ENCODE data around the gene ENPP7. TPM values are rescaled to one million over a fixed set of nuclear protein-coding genes. Genes with fewer than 3 reads are reported as not detected.
"Not testable (repeated sequence)": the region's sequence is repeated elsewhere in the genome, so short reads cannot be mapped to it uniquely, and the experiment has no call there.

ENPP7 gene
- total RNA-seq, 3 donors from 2014 or later, result not detected

DNA sequence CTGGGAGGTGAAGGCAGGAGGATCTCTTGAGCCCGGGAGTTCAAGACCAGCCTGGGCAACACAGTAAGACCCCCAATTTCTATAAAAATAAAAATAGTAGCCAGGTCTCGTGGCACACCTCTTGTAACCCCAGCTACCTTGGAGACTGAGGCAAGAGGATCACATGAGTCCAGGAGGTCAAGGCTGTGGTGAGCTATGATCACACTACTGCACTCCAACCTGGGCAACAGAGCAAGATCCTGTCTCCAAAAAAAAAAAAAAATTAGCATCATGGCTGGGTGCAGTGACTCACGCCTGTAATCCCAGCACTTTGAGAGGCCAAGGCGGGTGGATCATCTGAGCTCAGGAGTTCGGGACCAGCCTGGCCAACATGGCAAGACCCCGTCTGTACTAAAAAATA is 40.5 kb downstream of the ENPP7 start:
- no peak overlapping the region for H3K27ac ChIP-seq
- intact Hi-C loops (cut with DNase I; ENCODE audit: low total_unique reads), result no loop called here
- TF ChIP-seq POLR2AphosphoS5 (IDR thresholded peaks at IDR 0.05), result no peak
- TF ChIP-seq, protein P1, sequence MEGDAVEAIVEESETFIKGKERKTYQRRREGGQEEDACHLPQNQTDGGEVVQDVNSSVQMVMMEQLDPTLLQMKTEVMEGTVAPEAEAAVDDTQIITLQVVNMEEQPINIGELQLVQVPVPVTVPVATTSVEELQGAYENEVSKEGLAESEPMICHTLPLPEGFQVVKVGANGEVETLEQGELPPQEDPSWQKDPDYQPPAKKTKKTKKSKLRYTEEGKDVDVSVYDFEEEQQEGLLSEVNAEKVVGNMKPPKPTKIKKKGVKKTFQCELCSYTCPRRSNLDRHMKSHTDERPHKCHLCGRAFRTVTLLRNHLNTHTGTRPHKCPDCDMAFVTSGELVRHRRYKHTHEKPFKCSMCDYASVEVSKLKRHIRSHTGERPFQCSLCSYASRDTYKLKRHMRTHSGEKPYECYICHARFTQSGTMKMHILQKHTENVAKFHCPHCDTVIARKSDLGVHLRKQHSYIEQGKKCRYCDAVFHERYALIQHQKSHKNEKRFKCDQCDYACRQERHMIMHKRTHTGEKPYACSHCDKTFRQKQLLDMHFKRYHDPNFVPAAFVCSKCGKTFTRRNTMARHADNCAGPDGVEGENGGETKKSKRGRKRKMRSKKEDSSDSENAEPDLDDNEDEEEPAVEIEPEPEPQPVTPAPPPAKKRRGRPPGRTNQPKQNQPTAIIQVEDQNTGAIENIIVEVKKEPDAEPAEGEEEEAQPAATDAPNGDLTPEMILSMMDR (IDR thresholded peaks at IDR 0.05), result no peak
- no peak for TF ChIP-seq POLR2A (IDR thresholded peaks at IDR 0.05)
- peaks cover 0 to 50% of the 10 kb centered on the region in 2 donors for H3K27me3 ChIP-seq
- H3K36me3 ChIP-seq, result no peaks in the 10 kb centered on the region
- no peaks in the 10 kb centered on the region for H3K9me3 ChIP-seq
- no peak overlapping the region for H3K4me3 ChIP-seq
- H3K4me1 ChIP-seq, result no peaks in the 10 kb centered on the region
- DNase-seq (ENCODE audit: low spot score in 2 of 2), result no peak

DNA sequence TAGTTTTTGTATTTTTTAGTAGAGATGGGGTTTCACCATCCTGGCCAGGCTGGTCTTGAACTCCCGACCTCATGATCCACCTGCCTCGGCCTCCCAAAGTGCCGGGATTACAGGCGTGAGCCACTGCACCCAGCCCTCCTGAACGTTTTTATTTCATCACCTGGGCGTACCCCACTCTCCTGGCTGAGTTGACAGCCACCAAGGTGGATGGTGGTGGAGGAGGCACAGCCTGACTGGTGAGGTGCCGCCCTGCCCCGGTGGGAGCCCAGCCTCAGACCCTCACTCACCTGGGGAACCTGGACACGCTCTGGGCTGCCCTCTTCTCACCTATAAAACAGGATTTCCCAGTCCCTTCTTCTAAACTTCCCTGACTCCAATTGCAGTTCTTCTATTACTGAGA is 42.0 kb downstream of the ENPP7 start:
- DNase-seq (ENCODE audit: low spot score in 2 of 2); H3K4me3 ChIP-seq; intact Hi-C loops (cut with DNase I; ENCODE audit: low total_unique reads); H3K27ac ChIP-seq; H3K4me1 ChIP-seq; H3K36me3 ChIP-seq; H3K9me3 ChIP-seq: not testable (repeated sequence)
- peaks cover 0 to 61% of the 10 kb centered on the region in 2 donors for H3K27me3 ChIP-seq

DNA sequence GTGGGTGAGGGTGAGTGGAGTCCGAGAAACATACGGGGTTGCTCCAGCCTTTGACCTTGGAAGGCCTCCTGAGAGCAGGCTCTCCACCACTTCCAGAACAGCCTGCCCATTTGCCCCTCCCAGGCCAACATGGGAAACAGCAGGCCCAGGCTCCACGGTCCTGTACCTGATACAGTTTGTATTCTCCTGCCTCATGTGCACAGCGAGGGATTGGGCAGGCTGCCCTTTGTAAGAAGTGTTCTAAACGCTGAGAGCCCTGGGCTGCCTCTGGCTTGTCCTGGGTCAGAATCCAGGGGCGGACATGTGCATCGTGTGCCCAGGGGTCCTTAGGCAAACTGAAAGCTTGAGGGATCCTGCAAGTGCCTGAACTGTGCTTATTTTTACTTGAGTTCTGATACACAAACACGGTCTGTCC is 43.8 kb downstream of the ENPP7 start:
- no peak for DNase-seq (ENCODE audit: low spot score in 2 of 2)
- peaks cover 4 to 61% of the 10 kb centered on the region in 2 donors for H3K27me3 ChIP-seq
- no peak overlapping the region for H3K4me3 ChIP-seq
- peaks cover 0 to 6% of the 10 kb centered on the region in 2 donors for H3K4me1 ChIP-seq
- TF ChIP-seq, protein P1 (IDR thresholded peaks at IDR 0.05), result no peak
- TF ChIP-seq POLR2AphosphoS5 (IDR thresholded peaks at IDR 0.05) (no peak), POLR2A (IDR thresholded peaks at IDR 0.05) (no peak)
- H3K36me3 ChIP-seq, result no peaks in the 10 kb centered on the region
- intact Hi-C loops (cut with DNase I; ENCODE audit: low total_unique reads), result no loop called here
- H3K27ac ChIP-seq, result no peak overlapping the region
- no peaks in the 10 kb centered on the region for H3K9me3 ChIP-seq

DNA sequence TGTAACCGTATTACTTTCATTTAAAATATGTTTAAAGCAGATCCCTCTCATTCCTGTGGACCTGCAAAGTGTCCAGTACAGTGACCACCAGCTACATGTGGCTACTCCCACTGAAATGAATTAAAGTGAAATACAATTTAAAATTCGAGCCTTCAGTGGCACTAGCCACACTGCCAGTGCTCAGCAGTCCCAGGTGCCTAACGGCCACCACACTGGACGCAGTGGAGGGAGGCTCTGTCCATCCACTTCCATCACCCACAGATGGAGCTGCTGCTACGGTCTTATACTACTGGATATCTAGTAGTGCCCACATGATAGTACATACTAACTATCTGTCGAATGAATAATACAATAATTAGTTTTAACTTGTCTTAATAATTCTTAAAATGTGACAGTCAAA is 44.9 kb downstream of the ENPP7 start:
- Histone ChIP-seq H3K4me1 (peaks cover 0 to 6% of the 10 kb centered on the region in 2 donors), H3K36me3 (no peaks in the 10 kb centered on the region), H3K27me3 (peaks cover 4 to 61% of the 10 kb centered on the region in 2 donors), H3K27ac (no peak overlapping the region), H3K9me3 (no peaks in the 10 kb centered on the region), H3K4me3 (no peak overlapping the region)
- TF ChIP-seq POLR2AphosphoS5 (IDR thresholded peaks at IDR 0.05) (no peak), POLR2A (IDR thresholded peaks at IDR 0.05) (no peak)
- TF ChIP-seq, protein P1 (IDR thresholded peaks at IDR 0.05), result no peak
- no peak for DNase-seq (ENCODE audit: low spot score in 2 of 2)
- intact Hi-C loops (cut with DNase I; ENCODE audit: low total_unique reads), result no loop called here

DNA sequence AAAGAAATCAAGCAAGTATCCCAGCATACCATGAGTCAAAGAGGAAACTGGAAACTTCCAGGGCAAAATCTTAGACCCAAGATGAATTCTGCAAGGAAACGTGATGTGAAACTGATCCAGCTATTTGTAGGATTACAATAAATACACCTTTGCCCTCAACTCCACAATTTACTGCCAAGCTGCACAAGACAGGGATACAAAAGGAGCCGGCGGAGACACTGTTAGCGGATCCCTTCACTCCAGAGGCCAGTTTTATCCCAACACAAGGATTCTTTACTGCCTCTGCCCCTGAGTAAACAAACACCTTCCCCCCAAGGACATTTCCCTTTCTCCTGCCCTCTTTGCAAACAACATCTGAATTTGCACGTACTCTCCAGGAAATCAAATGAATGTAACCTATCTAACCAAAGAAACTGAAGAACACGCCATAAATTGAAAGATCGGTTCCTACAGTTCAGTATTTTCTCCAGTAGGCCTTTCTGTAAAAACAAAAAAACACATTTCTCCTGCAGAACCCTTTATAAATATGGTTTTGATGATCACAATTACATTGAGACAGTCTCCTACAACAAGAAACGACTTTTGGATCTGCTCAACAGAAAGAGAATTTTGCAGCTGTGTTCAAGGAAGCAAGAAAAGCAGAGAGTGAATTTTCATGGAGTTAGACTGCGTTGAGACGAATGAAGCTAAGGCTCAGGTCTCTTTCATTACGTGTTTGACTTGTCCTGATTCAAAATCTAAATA is 45.8 kb downstream of the ENPP7 start:
- H3K36me3 ChIP-seq, result no peaks in the 10 kb centered on the region
- H3K4me1 ChIP-seq, result peaks cover 0 to 6% of the 10 kb centered on the region in 2 donors
- peak overlapping the region in 2 of 3 donors; percentile 70 to 93 for H3K4me3 ChIP-seq
- peaks cover 4 to 58% of the 10 kb centered on the region in 2 donors for H3K27me3 ChIP-seq
- TF ChIP-seq POLR2AphosphoS5 (IDR thresholded peaks at IDR 0.05), result no peak
- DNase-seq (ENCODE audit: low spot score in 2 of 2), result no peak
- intact Hi-C loops (cut with DNase I; ENCODE audit: low total_unique reads), result no loop called here
- H3K27ac ChIP-seq, result no peak overlapping the region
- no peaks in the 10 kb centered on the region for H3K9me3 ChIP-seq

DNA sequence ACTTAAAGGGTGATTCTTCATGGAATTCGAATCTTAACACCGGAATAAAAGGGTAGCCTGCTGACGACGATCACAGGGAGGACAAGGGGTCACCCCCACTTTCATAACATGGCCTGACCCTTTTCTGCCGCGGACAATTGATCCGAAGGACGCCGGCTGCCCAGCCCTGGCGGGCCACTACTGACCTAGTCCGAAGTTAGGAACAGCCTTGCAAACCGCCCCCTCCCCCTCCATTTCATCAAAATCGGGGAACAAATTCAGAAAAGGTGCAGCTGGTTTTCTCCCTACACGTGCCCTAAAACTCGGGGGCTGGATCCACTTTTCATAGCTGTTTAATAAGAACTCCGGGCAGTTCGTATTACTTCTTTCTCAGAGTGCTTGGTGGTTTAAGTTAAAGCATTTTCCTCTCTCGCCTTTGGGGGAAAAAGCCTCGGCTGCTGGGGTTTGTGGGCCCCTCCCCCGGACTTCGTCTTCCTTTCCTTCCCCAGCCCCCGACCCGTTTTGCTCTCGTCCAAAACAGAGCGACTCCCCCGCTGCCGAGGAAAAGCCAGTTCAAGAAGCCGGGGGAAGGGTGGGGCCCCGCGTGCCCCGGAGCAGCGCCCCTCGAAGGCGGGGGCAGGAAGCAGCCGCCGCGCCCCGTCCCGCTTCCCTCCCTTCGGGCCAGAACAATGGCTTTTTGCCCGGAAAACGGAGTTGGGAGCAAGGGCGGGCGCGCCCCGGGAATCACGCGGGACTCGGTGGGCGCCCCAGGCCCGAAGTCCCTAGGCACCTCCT is 46.6 kb downstream of the ENPP7 start:
- intact Hi-C loops (cut with DNase I; ENCODE audit: low total_unique reads), result no loop called here

More for the DNA sequence above, 46.6 kb downstream of the ENPP7 start:
- Histone ChIP-seq H3K27me3 (peaks cover 4 to 50% of the 10 kb centered on the region in 2 donors), H3K4me1 (peaks cover 0 to 6% of the 10 kb centered on the region in 2 donors), H3K4me3 (peak overlapping the region; percentile 47 to 93 (median 70)), H3K9me3 (no peaks in the 10 kb centered on the region), H3K27ac (peak overlapping the region; percentile 48 to 83), H3K36me3 (no peaks in the 10 kb centered on the region)
- DNase-seq (ENCODE audit: low spot score in 2 of 2), result no peak
- no peak for TF ChIP-seq POLR2A (IDR thresholded peaks at IDR 0.05)
- no peak for TF ChIP-seq POLR2AphosphoS5 (IDR thresholded peaks at IDR 0.05)
- TF ChIP-seq, protein P1 (IDR thresholded peaks at IDR 0.05), result no peak
